KMS-11 (cell line): ENCODE measurements around the gene DCBLD1.
"Not testable (repeated sequence)": the region's sequence is repeated elsewhere in the genome, so short reads cannot be mapped to it uniquely, and the experiment has no call there.

Experiments used
- H2AFZ ChIP-seq: fragments of 200-600 bp; sonication (generic); 2 replicates; pipeline ENCODE4 v1.6.1; 2016; ENCODE audit warnings: antibody characterized with exemption, mixed run types, low read depth
- H3K27ac ChIP-seq: fragments of 200-600 bp; sonication (generic); 2 replicates; pipeline ENCODE4 v1.6.1; 2016; ENCODE audit warnings: mild to moderate bottlenecking, mixed run types
- H3K27me3 ChIP-seq: fragments of 200-600 bp; sonication (generic); 2 replicates; pipeline ENCODE4 v1.6.1; 2017; ENCODE audit warnings: mild to moderate bottlenecking, low read depth, mixed run types, moderate library complexity; ENCODE audit not compliant: insufficient read depth
- H3K36me3 ChIP-seq: fragments of 200-600 bp; sonication (generic); 2 replicates; pipeline ENCODE4 v1.6.1; 2017; ENCODE audit warnings: mild to moderate bottlenecking, mixed run types; ENCODE audit not compliant: insufficient read depth
- H3K4me1 ChIP-seq: fragments of 200-600 bp; sonication (generic); 2 replicates; pipeline ENCODE4 v1.6.1; 2016; ENCODE audit warnings: mild to moderate bottlenecking, low read depth, mixed run types; ENCODE audit not compliant: poor library complexity, severe bottlenecking
- H3K4me2 ChIP-seq: fragments of 200-600 bp; sonication (generic); 2 replicates; pipeline ENCODE4 v1.7.0; 2016; ENCODE audit warnings: mild to moderate bottlenecking, mixed run types
- H3K4me3 ChIP-seq: fragments of 200-600 bp; sonication (generic); IDR thresholded peaks from 2 replicates; pipeline ENCODE4 v1.6.1; 2017; ENCODE audit warnings: low read depth, low read length, mixed read lengths; ENCODE audit not compliant: insufficient read depth
- H3K79me2 ChIP-seq: fragments of 200-600 bp; sonication (generic); 2 replicates; pipeline ENCODE4 v1.6.1; 2016; ENCODE audit warnings: low read depth, mixed run types; ENCODE audit not compliant: insufficient read depth
- H3K9ac ChIP-seq: fragments of 200-600 bp; sonication (generic); 2 replicates; pipeline ENCODE4 v1.6.1; 2016; ENCODE audit warnings: mild to moderate bottlenecking, mixed run types
- H4K20me1 ChIP-seq: fragments of 200-600 bp; sonication (generic); 2 replicates; pipeline ENCODE4 v1.6.1; 2016; ENCODE audit warnings: mild to moderate bottlenecking, mixed run types; ENCODE audit not compliant: insufficient read depth
- TF ChIP-seq, protein P1 (sequence below): fragments of 200-600 bp; sonication (generic); conservative IDR thresholded peaks from 2 replicates; pipeline ENCODE4 v1.6.1; 2017; ENCODE audit warnings: low read depth, mild to moderate bottlenecking, antibody characterized with exemption, low read length, moderate library complexity, mixed read lengths

DCBLD1 gene

DNA sequence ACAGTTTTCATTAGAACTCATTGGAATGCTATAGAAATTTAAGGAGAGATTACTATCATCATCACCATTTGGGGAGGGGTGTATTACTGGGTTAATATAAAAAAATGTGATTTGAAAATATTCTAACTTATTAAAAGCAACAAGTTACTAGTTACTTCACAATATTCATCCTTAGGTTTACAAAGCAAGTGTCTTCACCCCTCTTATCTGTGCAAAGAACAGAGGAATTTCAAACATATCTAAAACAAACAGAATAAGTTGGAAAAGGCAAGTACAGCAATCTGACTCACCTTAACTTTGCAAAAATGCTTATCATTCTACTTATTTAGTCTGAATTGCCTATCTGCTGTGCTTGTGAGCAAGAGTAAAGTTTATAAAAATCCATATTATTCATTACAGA is 32.9 kb downstream of the DCBLD1 start:
- no peaks in the 10 kb centered on the region for H3K79me2 ChIP-seq
- TF ChIP-seq, protein P1, sequence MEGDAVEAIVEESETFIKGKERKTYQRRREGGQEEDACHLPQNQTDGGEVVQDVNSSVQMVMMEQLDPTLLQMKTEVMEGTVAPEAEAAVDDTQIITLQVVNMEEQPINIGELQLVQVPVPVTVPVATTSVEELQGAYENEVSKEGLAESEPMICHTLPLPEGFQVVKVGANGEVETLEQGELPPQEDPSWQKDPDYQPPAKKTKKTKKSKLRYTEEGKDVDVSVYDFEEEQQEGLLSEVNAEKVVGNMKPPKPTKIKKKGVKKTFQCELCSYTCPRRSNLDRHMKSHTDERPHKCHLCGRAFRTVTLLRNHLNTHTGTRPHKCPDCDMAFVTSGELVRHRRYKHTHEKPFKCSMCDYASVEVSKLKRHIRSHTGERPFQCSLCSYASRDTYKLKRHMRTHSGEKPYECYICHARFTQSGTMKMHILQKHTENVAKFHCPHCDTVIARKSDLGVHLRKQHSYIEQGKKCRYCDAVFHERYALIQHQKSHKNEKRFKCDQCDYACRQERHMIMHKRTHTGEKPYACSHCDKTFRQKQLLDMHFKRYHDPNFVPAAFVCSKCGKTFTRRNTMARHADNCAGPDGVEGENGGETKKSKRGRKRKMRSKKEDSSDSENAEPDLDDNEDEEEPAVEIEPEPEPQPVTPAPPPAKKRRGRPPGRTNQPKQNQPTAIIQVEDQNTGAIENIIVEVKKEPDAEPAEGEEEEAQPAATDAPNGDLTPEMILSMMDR = no peak
- H3K4me3 ChIP-seq = no peak overlapping the region
- no peaks in the 10 kb centered on the region for H3K4me1 ChIP-seq
- H4K20me1 ChIP-seq = no peaks in the 10 kb centered on the region
- no peak overlapping the region for H3K4me2 ChIP-seq
- no peak overlapping the region for H3K9ac ChIP-seq
- no peak overlapping the region for H3K27ac ChIP-seq
- H3K36me3 ChIP-seq = no peaks in the 10 kb centered on the region
- H3K27me3 ChIP-seq = no peaks in the 10 kb centered on the region
- no peak overlapping the region for H2AFZ ChIP-seq

DNA sequence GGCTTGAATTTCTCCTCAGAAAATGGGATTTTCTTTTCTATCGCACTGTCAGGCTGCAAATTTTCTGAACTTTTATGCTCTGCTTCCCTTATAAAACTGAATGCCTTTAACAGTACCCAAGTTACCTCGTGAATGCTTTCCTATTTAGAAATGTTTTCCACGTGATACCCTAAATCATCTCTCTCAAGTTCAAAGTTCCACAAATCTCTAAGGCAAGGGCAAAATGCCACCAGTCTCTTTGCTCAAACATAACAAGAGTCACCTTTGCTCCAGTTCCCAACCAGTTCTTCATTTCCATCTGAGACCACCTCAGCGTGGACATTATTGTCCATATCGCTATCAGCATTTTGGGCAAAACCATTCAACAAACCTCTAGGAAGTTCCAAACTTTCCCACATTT is 35.5 kb downstream of the DCBLD1 start:
- not testable (repeated sequence) for H3K36me3 ChIP-seq, H3K4me3 ChIP-seq, H3K4me1 ChIP-seq, H4K20me1 ChIP-seq, H2AFZ ChIP-seq, H3K27me3 ChIP-seq, H3K79me2 ChIP-seq, H3K27ac ChIP-seq, H3K9ac ChIP-seq, H3K4me2 ChIP-seq

DNA sequence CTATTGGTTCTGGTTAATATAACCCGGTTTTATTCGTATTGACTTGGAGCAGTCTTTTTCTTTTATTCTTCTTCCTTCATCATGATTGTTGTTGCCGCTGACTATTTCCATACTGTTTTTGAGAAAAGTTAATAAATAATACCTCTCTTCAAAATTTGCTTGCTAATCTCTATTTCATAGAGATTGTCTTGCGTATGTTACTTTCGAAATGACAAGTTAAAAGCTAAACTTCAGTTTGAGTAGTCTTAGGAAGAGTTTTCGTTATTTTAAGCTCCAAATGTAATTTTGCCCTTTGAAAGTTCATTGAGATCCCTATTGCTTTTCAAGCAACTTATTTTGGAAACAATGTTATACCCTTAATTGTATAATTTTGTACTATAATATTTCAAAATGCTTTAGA is 36.4 kb downstream of the DCBLD1 start:
- Histone ChIP-seq H2AFZ (no peak overlapping the region), H3K36me3 (no peaks in the 10 kb centered on the region), H3K9ac (no peak overlapping the region), H4K20me1 (no peaks in the 10 kb centered on the region), H3K27me3 (no peaks in the 10 kb centered on the region), H3K79me2 (no peaks in the 10 kb centered on the region), H3K4me3 (no peak overlapping the region), H3K27ac (no peak overlapping the region), H3K4me1 (no peaks in the 10 kb centered on the region), H3K4me2 (no peak overlapping the region)
- TF ChIP-seq, protein P1 = no peak

DNA sequence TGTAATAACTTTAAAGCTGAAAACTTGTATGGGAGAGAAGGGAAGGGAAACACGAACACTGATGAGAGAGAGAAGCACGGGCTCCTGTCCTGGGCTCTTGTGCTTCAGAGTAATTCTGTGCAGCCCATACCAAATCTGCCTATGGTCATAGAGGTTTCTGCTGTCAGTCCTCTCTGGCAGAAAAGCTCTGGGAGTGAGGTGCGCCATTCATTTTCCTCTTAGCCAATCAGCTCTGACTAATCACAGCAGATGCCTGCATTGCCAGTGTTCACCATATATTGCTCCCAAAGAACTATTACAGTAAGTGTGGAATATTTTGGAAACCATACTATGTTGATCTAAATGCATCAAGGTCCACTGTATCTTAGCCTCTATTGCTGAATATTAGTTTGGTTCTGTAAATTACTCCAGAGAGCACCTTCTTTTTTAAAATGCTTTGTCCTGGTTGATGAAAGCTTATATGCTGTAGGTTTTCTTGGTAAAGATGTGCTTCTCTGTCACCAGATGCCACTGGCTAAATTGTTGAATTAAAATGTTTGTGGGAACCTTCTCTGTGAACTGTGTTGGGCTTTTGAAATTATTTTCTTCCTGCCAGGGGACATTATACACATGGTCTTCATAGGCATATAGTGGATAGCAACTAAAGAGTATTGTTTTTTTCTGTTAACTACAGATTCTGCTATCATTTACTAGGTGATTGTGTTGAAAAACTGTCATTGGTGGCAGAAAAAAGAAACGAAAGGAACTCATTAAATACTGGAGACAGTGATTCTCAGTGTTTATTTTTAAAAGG is 38.3 kb downstream of the DCBLD1 start:
- H3K36me3 ChIP-seq = no peaks in the 10 kb centered on the region
- no peak overlapping the region for H2AFZ ChIP-seq
- no peak overlapping the region for H3K27ac ChIP-seq
- no peak overlapping the region for H3K4me3 ChIP-seq
- no peak overlapping the region for H3K9ac ChIP-seq
- no peaks in the 10 kb centered on the region for H3K27me3 ChIP-seq
- H3K4me1 ChIP-seq = no peaks in the 10 kb centered on the region
- H3K4me2 ChIP-seq = no peak overlapping the region
- H4K20me1 ChIP-seq = no peaks in the 10 kb centered on the region
- no peaks in the 10 kb centered on the region for H3K79me2 ChIP-seq
- TF ChIP-seq, protein P1 = no peak

DNA sequence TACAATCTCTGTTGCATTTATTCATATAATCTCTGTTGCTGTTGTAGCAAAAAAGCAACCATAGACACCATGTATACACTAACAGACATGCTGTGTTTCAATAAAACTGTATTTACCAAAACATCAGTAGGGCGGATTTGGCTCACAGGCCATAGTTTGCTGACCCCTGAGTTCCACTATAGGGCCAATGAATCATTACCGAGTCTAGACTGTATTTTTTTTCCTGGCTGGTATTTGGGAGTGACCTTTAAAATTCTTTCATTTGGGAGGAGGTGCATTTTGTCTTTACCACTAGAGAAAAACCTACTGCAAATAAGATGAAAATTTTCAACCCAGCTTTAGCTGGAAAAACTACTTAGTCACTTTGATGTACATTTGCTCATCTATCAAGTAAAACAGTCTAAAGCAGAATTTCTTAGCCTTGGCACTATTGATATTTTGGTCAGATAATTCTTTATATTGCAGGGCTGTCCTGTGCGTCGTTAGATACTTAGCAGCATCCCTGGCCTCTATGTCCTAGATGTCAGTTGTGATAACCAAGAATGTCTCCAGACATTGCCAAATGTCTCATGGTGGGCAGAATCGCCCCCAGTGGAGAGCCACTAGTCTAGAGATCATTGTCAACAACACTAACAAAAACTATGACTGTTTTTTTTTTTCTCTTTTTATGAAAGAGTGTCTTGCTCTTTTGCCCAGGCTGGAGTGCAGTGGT is 39.5 kb downstream of the DCBLD1 start:
- no peak overlapping the region for H3K27ac ChIP-seq
- no peaks in the 10 kb centered on the region for H3K27me3 ChIP-seq
- no peaks in the 10 kb centered on the region for H4K20me1 ChIP-seq
- H3K79me2 ChIP-seq = no peaks in the 10 kb centered on the region
- no peak overlapping the region for H2AFZ ChIP-seq
- TF ChIP-seq, protein P1 = no peak
- H3K4me3 ChIP-seq = no peak overlapping the region
- no peaks in the 10 kb centered on the region for H3K4me1 ChIP-seq
- no peaks in the 10 kb centered on the region for H3K36me3 ChIP-seq
- no peak overlapping the region for H3K4me2 ChIP-seq
- no peak overlapping the region for H3K9ac ChIP-seq
